NCI-H748 treated with DMSO at 0.1 percent for 48 hours (cell line): ENCODE results near the gene SLC38A10.
"Not testable (repeated sequence)": the region's sequence is repeated elsewhere in the genome, so short reads cannot be mapped to it uniquely, and the experiment has no call there.

Experiments used
- DNase-seq: peaks from one replicate; lab custom pipeline; 2025; lab: John Stamatoyannopoulos, UW

SLC38A10 gene

DNA sequence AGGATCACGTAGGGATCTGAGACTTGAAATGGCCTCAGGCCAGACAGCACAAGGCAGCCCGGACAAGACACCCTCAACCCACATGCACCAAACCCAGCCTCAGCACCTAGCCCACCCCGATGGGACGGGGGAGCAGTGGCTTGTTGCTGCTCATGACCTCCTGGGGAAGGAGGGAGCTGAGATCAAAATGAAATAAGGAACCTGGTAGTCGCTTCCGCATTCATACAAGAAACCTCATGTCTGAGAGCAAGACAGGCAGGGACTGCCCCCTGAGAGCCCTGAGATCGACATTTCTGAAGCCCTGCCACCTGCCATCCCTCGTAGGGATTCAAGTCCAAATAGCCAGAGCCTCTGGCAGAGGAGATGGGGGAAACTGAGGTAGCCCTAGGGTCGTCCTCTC lies 66.7 kb downstream of the SLC38A10 start:
- no peak for DNase-seq

DNA sequence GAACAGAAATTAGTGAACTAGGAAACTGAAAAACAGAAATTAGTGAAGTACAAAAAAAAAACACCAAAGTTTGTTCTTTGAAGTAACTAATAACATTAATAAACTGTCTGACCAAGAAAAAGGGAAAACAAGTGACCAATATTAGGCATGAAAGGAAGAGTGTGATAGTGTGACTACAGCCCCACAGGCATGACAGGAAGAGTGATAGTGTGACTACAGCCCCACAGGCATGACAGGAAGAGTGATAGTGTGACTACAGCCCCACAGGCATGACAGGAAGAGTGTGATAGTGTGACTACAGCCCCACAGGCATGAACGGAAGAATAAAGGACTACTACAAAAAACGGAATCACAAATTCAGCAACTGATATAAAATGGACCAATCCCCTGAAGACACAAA lies 67.5 kb downstream of the SLC38A10 start:
- DNase-seq, result not testable (repeated sequence)

- DNase-seq, result peak; percentile 32
Observed at GRCh38 chr17:81223762-81224130, 71.4 kb downstream of the SLC38A10 start.

DNA sequence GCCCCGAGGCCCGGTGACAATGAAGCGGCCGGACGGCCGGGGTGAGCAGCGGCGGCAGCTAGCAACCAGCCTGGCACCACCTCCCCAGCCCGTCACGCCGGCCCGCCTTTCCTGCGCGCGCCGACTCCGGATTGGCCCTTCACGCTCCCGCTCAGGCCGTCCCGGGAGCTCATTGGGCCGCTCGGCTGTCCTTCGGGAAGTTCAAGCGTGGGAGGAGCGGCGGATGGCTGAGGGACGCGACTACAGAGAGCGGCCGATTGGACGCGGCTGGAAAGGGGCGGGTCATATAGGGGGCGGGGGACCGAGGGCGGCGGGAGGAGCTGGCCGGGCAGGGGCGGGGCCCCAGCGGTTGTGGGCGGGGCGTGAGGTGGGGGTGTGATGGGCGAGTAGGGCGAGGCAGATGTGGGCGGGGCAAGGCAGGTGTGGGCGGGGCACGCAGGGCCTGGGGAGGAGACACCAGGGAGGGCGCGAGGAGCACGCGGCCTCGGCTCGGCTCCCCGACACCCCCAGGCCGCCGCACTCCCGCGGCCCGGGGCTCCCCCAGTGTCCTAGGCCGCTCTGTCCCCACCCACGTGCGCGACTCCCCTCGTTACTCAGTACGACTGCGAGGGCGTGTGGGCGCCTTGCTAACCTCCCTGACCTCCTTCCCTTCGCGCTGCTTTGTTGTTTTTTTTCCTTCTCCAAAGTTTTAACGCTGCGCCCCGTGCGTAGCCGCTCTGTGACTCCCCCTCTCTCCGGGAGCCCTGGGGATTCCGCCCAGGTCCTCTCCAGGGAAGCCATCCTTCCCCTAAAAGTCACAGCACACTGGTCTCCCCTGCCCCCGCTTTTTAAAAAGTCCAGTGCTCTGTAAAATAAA lies 72.0 kb downstream of the SLC38A10 start, which contains the start of gene CEP131:
Gene CEP131, minus strand, starts transcription at position 60 of the 856 bp plus-strand sequence. CDS start 2,909 bp downstream, outside the sequence.
- peak; percentile 90 for DNase-seq

- no peak for DNase-seq
Observed at GRCh38 chr17:81222620-81222905, 72.5 kb downstream of the SLC38A10 start.

DNA sequence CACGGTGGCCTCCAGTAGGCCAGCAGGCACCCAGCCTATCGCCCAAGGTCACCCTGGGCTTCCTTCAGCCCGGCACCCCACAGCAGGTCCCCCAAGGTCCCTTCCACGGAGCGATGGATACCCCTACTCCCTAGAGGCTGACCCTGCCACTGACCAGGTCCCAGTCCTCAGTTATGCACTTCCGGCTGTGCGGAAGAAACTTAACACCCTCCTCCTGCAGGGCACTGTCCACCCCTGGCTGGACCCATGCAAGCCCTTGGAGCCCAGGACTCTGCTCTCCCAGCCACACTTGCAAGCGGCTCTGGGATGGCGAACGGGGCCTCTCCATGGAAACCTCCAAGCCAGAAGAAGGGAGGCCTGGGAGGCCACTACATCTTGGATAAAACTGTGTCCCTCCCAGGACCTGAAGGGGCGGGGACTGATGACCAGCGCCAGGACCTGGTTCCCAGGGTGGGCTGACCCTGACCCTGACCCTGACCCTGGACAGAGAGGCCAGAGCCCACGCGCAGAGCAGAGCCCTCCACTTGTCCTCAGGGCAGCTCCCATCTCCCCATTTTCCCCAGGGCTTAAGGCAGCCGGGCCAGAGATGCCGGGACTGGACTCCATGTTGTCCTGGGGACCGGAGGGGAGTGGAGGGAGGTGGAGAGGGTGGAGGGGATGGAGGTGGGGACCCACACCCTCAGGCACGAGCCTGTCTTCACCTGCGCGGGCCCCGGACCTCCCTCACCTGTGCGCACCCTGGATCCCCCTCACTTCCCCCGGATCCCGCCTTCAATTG lies 73.1 kb downstream of the SLC38A10 start:
- DNase-seq, result no peak

DNA sequence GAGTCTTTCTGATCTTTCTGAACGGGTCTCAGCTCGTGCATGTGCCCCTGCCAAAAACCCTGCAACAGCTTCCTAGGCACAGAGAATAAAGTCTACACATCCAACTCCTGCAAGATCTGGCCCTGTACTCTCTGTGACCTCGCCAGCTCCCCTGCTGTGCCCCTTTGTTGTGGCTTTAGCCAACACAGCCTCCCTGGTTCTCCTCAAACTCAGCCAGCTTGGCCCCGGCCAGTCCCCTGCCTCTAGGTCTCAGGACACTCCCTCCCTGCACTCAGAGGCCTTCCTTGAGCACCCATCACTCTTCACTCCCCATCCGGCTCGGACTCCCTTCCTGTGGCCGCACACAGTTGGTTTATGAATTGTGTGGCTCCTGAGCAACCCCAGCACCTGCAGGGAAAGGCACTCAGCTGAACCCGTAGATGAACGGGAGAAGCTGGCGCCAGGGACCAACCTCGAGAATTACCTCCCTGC lies 73.7 kb downstream of the SLC38A10 start:
- no peak for DNase-seq

- no peak for DNase-seq
Observed at GRCh38 chr17:81219476-81220180, 75.5 kb downstream of the SLC38A10 start.

DNA sequence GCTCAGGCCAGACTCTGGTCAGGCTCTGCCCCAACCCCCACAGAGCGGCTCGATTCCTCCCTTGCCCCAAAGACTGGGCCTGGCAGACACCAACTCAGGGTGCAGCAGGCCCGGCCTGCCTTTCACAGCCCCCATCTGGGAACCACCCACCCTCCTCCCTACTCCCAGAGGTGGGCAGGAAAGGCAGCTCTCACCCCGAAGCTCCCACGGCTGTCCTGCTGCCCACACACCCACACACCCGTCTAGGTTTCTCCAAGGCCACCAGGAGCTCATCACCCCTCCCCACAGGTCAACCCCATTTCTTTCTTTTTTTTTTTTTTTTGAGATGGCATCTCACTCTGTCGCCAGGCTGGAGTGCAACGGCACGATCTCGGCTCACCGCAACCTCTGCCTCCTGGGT lies 76.1 kb downstream of the SLC38A10 start:
- no peak for DNase-seq

DNA sequence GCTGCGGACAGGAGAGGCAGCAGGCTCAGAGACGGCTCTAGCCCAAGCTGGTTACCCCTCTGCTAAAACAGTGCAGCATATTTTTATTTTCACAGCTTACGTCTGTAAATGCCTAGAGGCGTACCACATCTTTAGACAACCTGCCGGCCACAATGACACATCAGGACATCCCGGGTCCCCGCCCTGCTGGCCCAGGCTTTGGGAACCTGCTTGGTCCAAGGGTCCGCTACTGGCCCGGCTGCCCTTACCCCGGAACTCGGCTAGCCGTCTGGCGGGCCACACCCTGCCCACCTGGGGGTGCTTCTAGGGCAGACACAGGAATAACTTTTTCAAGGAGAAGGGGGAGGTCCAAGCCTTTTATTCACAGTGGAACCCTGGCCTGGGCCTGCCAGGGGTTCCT lies 76.6 kb downstream of the SLC38A10 start:
- no peak for DNase-seq

GRCh38 chr17:81217491-81217890 lies 77.6 kb downstream of the SLC38A10 start:
- DNase-seq, result no peak

DNA sequence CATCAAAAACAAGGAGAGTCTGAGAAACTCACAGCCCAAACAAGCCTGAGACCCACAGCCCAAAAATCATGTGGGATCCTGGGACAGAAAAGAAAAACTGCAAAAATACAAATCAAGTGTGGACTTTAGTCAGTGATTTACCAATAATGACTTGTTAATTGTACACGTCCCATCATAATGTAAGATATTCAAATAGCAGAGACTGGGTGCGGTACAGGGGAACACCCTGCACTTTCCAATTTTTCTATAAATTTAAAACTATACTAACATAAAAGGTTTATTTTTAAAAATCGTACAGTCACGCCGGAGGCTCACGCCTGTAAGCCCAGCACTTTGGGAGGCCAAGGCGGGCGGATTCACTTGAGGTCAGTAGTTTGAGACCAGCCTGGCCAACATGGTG lies 81.1 kb downstream of the SLC38A10 start:
- DNase-seq, result no peak

DNA sequence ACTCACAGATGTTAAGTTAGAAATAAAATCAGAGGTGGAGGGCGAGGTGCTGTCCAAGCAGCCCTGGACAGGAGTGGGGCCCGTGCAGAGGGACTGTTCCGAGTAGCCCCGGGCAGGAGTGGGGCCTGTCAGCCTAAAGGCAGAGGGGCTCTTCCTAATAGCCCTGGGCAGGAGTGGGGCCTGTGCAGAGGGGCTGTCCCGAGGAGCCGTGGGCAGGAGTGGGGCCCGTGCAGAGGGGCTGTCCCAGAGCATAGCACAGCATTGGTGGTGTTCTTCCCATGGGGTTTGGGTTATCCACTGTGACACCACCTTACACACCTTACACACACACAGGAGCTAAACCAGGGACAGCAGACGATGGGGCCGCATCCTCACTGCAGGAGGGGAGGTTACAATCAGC lies 82.7 kb downstream of the SLC38A10 start:
- no peak for DNase-seq

DNA sequence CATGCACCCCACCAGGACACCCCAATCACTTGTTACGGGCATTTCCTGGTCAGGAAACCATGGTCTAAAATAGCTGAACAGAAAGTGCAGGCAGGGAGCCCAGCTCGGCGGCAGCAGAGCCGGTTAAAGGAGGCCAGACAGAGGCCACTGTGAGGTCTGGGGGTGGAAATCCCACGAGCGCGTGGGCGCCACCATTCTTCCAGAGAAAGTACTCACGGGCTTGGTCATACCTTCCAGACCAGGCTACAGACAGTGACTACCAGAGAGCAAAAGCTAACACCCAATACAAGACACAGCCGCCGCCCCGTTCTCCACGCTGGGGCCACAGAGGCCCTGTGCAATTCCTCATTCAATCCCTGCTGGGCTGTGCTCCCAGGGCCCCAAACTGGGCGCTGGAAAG lies 84.2 kb downstream of the SLC38A10 start:
- DNase-seq, result no peak

- no peak for DNase-seq
Observed at GRCh38 chr17:81210466-81210865, 84.6 kb downstream of the SLC38A10 start.

DNA sequence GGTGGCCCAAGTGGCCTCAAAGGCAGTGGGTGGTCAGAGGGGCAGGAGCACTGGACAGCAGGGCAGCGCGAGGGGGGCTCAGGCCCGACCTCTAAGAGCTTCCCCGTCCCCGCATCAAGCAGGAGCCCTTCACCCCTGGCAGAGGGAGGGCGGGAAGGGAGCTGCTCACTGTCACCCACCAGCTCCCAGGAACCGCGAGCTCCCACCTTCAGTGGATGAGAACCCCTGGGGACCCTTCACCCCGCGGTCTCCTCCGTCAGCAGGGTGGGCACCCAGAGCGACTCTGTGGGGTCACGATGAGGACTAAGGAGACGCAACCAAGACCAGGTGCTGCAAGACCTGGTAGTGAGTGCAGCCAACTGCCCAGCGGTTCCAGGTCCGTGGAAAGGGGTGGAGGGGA lies 86.0 kb downstream of the SLC38A10 start:
- DNase-seq, result no peak

- DNase-seq, result no peak
Observed at GRCh38 chr17:81208651-81209050, 86.5 kb downstream of the SLC38A10 start.

DNA sequence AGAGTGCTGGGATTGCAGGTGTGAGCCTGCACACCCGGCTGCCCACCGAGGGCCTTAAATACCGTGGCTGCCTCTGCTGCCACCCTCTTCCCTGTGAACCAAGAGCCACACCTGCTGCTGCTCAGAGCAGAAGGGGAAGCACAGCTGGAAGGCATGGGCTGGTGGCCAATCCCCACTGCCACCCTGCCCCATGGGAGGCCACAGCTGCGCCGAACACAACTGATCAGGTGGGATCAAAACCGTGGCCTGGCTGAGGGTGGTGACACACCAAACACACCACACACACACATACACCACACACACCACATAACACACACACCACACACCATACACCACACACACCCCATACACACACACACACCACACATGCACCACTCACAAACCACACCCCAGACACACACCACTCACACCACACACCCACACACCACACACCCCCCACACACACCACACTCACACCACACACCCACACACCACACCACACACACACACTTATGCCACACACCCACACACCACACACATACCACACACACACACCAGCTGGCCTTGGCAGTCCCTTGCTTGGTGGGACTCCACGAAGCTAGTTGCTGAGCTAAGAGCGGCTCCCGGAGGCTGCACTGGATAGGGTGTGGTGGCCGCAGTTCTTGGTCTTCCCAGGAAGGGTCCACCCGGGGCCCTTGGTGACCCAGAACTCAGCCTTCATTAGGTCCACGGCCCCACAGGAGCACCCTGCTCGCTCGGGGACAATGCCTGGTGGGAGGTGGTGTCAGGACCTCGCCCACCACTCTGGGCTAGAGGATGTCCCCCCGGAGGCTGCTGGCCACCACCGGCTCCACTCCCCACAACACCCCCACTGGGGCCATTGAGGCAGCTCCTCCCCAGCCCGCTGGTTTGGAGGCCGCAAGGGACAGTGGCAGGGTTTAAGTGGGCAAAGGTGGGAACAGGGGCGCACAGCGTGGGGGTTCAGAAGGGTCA lies 87.2 kb downstream of the SLC38A10 start:
- no peak for DNase-seq

GRCh38 chr17:81206657-81207056 lies 88.5 kb downstream of the SLC38A10 start:
- DNase-seq, result no peak

DNA sequence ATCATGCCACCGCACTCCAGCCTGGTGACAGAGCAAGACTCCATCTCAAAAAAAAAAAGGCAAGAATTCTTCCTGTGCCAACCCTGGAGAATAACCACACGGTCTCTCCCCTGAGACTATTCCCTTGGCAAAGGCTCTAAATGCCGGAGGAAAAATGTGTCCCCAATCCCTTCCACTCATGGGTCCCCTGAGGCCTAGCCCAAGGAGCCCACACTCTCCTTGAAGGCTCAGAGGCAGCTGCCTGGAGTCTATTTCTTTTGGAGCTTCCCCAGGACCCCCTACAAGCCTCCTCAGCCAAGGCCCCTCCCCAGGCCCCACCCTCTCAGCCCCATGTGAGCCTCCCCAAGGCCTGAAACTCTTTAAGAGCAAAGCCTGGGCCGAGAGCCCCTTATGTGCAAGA lies 88.9 kb downstream of the SLC38A10 start:
- DNase-seq, result no peak

DNA sequence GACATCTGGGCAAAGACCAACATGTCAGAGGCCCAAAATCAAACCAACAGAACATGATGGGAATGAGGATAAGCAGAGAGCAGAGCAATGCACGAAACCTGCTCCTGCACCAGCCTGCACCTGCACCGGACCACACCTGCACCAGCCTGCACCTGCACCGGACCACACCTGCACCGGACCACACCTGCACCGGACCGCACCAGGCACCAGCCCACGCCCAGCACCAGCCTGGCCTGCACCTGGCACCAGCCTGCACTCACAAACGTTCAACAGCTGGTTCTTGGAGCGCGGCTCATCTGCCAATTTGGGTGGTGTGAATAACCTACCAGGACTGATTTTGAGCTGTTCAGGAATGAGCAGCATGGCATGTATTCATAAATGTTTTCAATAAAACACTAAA lies 90.5 kb downstream of the SLC38A10 start:
- DNase-seq, result no peak

GRCh38 chr17:81203136-81203535 lies 92.0 kb downstream of the SLC38A10 start:
- no peak for DNase-seq
